SU-DHL-6 (cell line): ENCODE results near the gene HTR5A.

Source experiments
- H2AFZ ChIP-seq: fragments of 200-600 bp; sonication (generic); 2 replicates; pipeline ENCODE4 v1.6.1; 2014; ENCODE audit warnings: low read depth, mild to moderate bottlenecking, moderate library complexity, mixed read lengths, antibody characterized with exemption, low read length; ENCODE audit not compliant: severe bottlenecking
- H3F3A ChIP-seq: fragments of 200-600 bp; shearing (Covaris generic); 2 replicates; pipeline ENCODE4 v1.6.0; 2016; ENCODE audit warnings: antibody characterized with exemption, mild to moderate bottlenecking; ENCODE audit not compliant: insufficient read depth
- H3K27ac ChIP-seq: fragments of 200-600 bp; sonication (generic); 2 replicates; pipeline ENCODE4 v1.5.1; 2016; ENCODE audit warnings: low read depth, mild to moderate bottlenecking, low read length, moderate library complexity, mixed read lengths
- H3K27me3 ChIP-seq: fragments of 200-600 bp; sonication (generic), shearing (Covaris generic); 2 replicates; pipeline ENCODE4 v1.6.0; 2014; ENCODE audit warnings: mild to moderate bottlenecking, low read length
- H3K36me3 ChIP-seq: fragments of 200-600 bp; sonication (generic); 2 replicates; pipeline ENCODE4 v1.6.1; 2014; ENCODE audit warnings: mild to moderate bottlenecking, low read length, mixed read lengths
- H3K4me2 ChIP-seq: fragments of 300-600, 200-600 bp; shearing (Covaris generic), sonication (generic); 2 replicates; pipeline ENCODE4 v1.6.0; 2014; ENCODE audit warnings: low read length, low read depth, mild to moderate bottlenecking; ENCODE audit not compliant: poor library complexity, severe bottlenecking
- H3K4me3 ChIP-seq: fragments of 200-600 bp; sonication (generic); 2 replicates; pipeline ENCODE4 v1.5.1; 2014; ENCODE audit warnings: antibody characterized with exemption, low read length, mild to moderate bottlenecking, mixed read lengths; ENCODE audit not compliant: insufficient read depth, poor library complexity, severe bottlenecking
- H3K79me2 ChIP-seq: fragments of 200-600 bp; sonication (generic); 2 replicates; pipeline ENCODE4 v1.6.1; 2014; ENCODE audit warnings: mild to moderate bottlenecking, low read length, moderate library complexity; ENCODE audit not compliant: insufficient read depth
- H3K9ac ChIP-seq: fragments of 200-600 bp; sonication (generic); 2 replicates; pipeline ENCODE4 v1.7.0; 2014; ENCODE audit warnings: mild to moderate bottlenecking, low read length
- H3K9me2 ChIP-seq: fragments of 200-600 bp; sonication (generic); replicated peaks from 2 replicates; pipeline ENCODE4 v1.6.1; 2014; ENCODE audit warnings: low read length; ENCODE audit not compliant: insufficient read depth
- H3K9me3 ChIP-seq: fragments of 200-600 bp; sonication (generic); 2 replicates; pipeline ENCODE4 v1.6.1; 2014; ENCODE audit warnings: low read length, mixed read lengths; ENCODE audit not compliant: insufficient read depth
- H4K20me1 ChIP-seq: fragments of 200-600 bp; sonication (generic); 2 replicates; pipeline ENCODE4 v1.6.1; 2014; ENCODE audit warnings: low read depth, mild to moderate bottlenecking, antibody characterized with exemption, low read length, moderate library complexity, mixed read lengths
- CTCF ChIP-seq: fragments of 200-600 bp; sonication (generic); IDR thresholded peaks from one replicate; pipeline ENCODE4 v1.5.1; 2017; ENCODE audit warnings: antibody characterized with exemption, mild to moderate bottlenecking, low read length, moderate library complexity; ENCODE audit not compliant: insufficient read depth, poor library complexity, severe bottlenecking
- EZH2phosphoT487 ChIP-seq: fragments of 200-600 bp; sonication (generic), shearing (Covaris generic); conservative IDR thresholded peaks from 2 replicates; pipeline ENCODE4 v1.6.1; 2018; ENCODE audit warnings: mild to moderate bottlenecking, antibody characterized with exemption, low read length, moderate library complexity, mixed read lengths

The HTR5A gene

DNA sequence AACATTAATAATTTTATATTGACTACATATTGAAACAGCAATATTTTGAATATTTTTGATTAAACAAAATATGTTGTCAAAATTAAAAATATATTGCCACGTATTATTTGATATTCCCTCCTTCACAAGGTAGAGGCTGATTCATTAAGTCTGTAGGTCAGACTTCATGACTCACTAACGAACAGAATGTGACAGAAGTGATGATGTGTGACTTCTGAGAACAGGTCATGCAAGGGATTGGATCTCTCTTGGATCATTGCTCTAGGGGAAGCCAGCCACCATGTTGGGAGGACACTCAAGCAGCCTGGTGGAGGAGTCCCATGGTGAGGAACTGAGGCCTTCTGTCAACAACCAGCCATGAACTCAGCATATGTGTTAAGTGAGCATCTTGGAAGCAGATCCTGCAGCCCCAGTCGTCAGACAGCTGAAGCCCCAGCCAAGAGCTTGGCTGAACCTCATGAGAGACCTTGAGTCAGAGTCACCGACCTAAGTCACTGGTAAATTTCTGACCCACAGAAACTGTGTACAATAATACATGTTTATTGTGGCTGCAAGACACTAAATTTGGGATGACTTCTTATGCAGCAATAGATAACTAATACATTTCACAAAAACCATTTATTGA, 66.6 kb downstream of the HTR5A start:
- H4K20me1 ChIP-seq, result no peaks in the 10 kb centered on the region
- no peaks in the 10 kb centered on the region for H3K9me2 ChIP-seq
- H3K36me3 ChIP-seq, result no peaks in the 10 kb centered on the region
- no peak overlapping the region for H3K4me2 ChIP-seq
- no peak overlapping the region for H3K4me3 ChIP-seq
- H3F3A ChIP-seq, result no peaks in the 10 kb centered on the region
- H3K9ac ChIP-seq, result no peak overlapping the region
- no peak overlapping the region for H3K27ac ChIP-seq
- no peaks in the 10 kb centered on the region for H3K27me3 ChIP-seq
- no peak overlapping the region for H2AFZ ChIP-seq
- H3K79me2 ChIP-seq, result no peaks in the 10 kb centered on the region
- H3K9me3 ChIP-seq, result no peaks in the 10 kb centered on the region
- TF ChIP-seq EZH2phosphoT487 (no peak), CTCF (no peak)
